ENCODE data around the gene REST. TPM values are rescaled to one million over a fixed set of nuclear protein-coding genes. Genes with fewer than 3 reads are reported as not detected.

Gene REST
- total and polyA plus RNA-seq, 9 of the 15 experiments (the other 6 are each of a cell fraction or from before 2014, with no cell fraction given): 2.9 to 24.0 (median 19.2) TPM

- Histone ChIP-seq H3K4me1 (replicated peaks in 1 of 2; ENCODE audit: control insufficient read depth in 2 of 2, insufficient read depth in 2 of 2, low read length in 2 of 2) (no peaks in the 10 kb centered on the region), H3K9ac (ENCODE audit: insufficient read depth in 1 of 2, low read depth in 2 of 2, low read length in 2 of 2) (no peak overlapping the region), H4K20me1 (replicated peaks; ENCODE audit: control insufficient read depth, insufficient read depth, low read length) (no peaks in the 10 kb centered on the region), H3K9me3 (replicated peaks; ENCODE audit: control insufficient read depth, insufficient read depth, low read depth, low read length) (no peaks in the 10 kb centered on the region), H3K27me3 (ENCODE audit: control insufficient read depth in 2 of 2, insufficient read depth in 2 of 2, low read length in 2 of 2) (peaks cover 2% of the 10 kb centered on the region in 2 experiments; a peak in 1 of 5 replicates), H2AFZ (ENCODE audit: low read depth, low read length) (no peak overlapping the region), H3K36me3 (ENCODE audit: control insufficient read depth, insufficient read depth, low read length) (peaks cover 4% of the 10 kb centered on the region; the same call in 1 of the 3 replicates), H3K27ac (ENCODE audit: extremely low read depth, low read depth, low read length) (no peak overlapping the region), H3K4me2 (ENCODE audit: insufficient read depth, low read length) (no peak overlapping the region), H3K9me1 (ENCODE audit: control insufficient read depth, insufficient read depth, low read length) (no peaks in the 10 kb centered on the region), H3K79me2 (ENCODE audit: control insufficient read depth, insufficient read depth, low read length) (no peaks in the 10 kb centered on the region), H3K4me3 (no peak overlapping the region)
- DNase-seq (ENCODE audit: extremely low read depth in 1 of 4, low spot score in 3 of 4): no peak
- ChIA-PET POLR2A (interaction anchor here (1.7 kb wide), 1 partner anchor 37 kb away, joined by 6 read pairs; the partner anchor contains the start of gene POLR2B), CTCF (ENCODE audit: low intra/inter-chr PET ratio) (no interaction called here)
- in situ Hi-C loops (cut with MboI): no loop called here
- FAIRE-seq: no peak
- TF ChIP-seq ARID2 (IDR thresholded peaks at IDR 0.05): no peak
- no peak for TF ChIP-seq ZNF644 (tag; IDR thresholded peaks at IDR 0.05; ENCODE audit: low read depth)
- no peak for TF ChIP-seq HMGN3 (IDR thresholded peaks at IDR 0.05; ENCODE audit: borderline replicate concordance, extremely low read depth, insufficient read length, low read depth, low read length)
- TF ChIP-seq ZSCAN29 (IDR thresholded peaks at IDR 0.05): no peak
- TF ChIP-seq MED1 (CRISPR knock-in tag; IDR thresholded peaks at IDR 0.05; ENCODE audit: borderline replicate concordance): no peak
- no peak for TF ChIP-seq ZNF384 (IDR thresholded peaks at IDR 0.05; ENCODE audit: low read depth, low read length)
- TF ChIP-seq LARP7 (IDR thresholded peaks at IDR 0.05): no peak
- WGBS (ENCODE audit: insufficient coverage, low coverage, missing lambda C conversion rate): 29% methylated on average over 3 of the region's 3 CpGs
- ATAC-seq: no peak
- no TSS peak for BruUV-seq (replicated peaks)
- intact Hi-C loops (cut with micrococcal nuclease): no loop called here
Observed at GRCh38 chr4:56941403-56941802, 33.7 kb downstream of the REST start.

Data from K562 (cell line).